Aortic smooth muscle cell (primary cell): ENCODE data around the gene OR2A5. TPM values are rescaled to one million over a fixed set of nuclear protein-coding genes. Genes with fewer than 3 reads are reported as not detected.

Source experiments
- total RNA-seq: library from RNA; depleted of rRNA; stranded (reverse); fragments of >200 nt; gene quantifications from 2 replicates; pipeline ENCODE4 v1.2.3, GENCODE V29; 2014

Gene OR2A5
- not detected in 2 replicates for total RNA-seq

GRCh38 chr7:144048648-144049047 lies at the start of gene OR2A5:
TSS of gene OR2A5 (plus strand) at chr7:144048948. CDS start at chr7:144050402, 1,454 bp downstream.

GRCh38 chr7:144000020-144000419 lies 48.7 kb upstream of the OR2A5 start, which contains the start of gene OR6B1:
TSS of gene OR6B1 (plus strand) at chr7:144000320. CDS start at chr7:144003997, 3,677 bp downstream.

GRCh38 chr7:144069511-144069910 lies 20.8 kb downstream of the OR2A5 start, which contains the start of gene OR2A25:
TSS of gene OR2A25 (plus strand) at chr7:144069811. CDS start at chr7:144074220, 4,409 bp downstream.

GRCh38 chr7:144085978-144086377 lies 37.2 kb downstream of the OR2A5 start, which contains the start of gene OR2A12:
TSS of gene OR2A12 (plus strand) at chr7:144086278. CDS start at chr7:144095108, 8,830 bp downstream.

Other genes with a start within 250 kb of the OR2A5 start
- gene TCAF1, start 146.8 kb upstream of the OR2A5 start, total RNA-seq = 51.2 and 66.7 TPM in 2 replicates
- not detected in 2 replicates for gene OR2F2, start 113.7 kb upstream of the OR2A5 start, total RNA-seq
- not detected in 2 replicates for gene OR2F1, start 94.1 kb upstream of the OR2A5 start, total RNA-seq
- gene OR6B1, start 48.6 kb upstream of the OR2A5 start, total RNA-seq = not detected in 2 replicates
- not detected in 2 replicates for gene OR2A25, start 20.9 kb downstream of the OR2A5 start, total RNA-seq
- not detected in 2 replicates for gene OR2A12, start 37.3 kb downstream of the OR2A5 start, total RNA-seq
- gene OR2A2, start 60.6 kb downstream of the OR2A5 start, total RNA-seq = not detected in 2 replicates
- not detected in 2 replicates for gene OR2A14, start 74.2 kb downstream of the OR2A5 start, total RNA-seq
- 0.37 and 0.66 TPM in 2 replicates for gene CTAGE4, start 134.5 kb downstream of the OR2A5 start, total RNA-seq
- gene ARHGEF35, start 146.9 kb downstream of the OR2A5 start, total RNA-seq = 2.0 and 3.0 TPM in 2 replicates
- 0.06 TPM in 1 of 2 replicates, not detected in the other for gene OR2A42, start 190.7 kb downstream of the OR2A5 start, total RNA-seq
- gene OR2A7, start 215.8 kb downstream of the OR2A5 start, total RNA-seq = 0.26 and 0.37 TPM in 2 replicates
- gene CTAGE8, start 220.3 kb downstream of the OR2A5 start, total RNA-seq = 0.68 TPM in 1 of 2 replicates, not detected in the other